H1 (cell line): ENCODE results near the gene PDE4B. TPM values are rescaled to one million over a fixed set of nuclear protein-coding genes. Genes with fewer than 3 reads are reported as not detected.

ENCODE experiments used
- CTCF ChIA-PET: fragments of 300-600 bp; sonication (Branson Sonifier 250); formaldehyde crosslinking; loops from one replicate; lab custom pipeline; 2021; ENCODE audit not compliant: partially characterized antibody; lab: Charles Lee
- POLR2A ChIA-PET: fragments of 300-600 bp; sonication (Branson Sonifier 250); formaldehyde crosslinking; loops from one replicate; lab custom pipeline; 2021; ENCODE audit warnings: inconsistent platforms; ENCODE audit not compliant: partially characterized antibody; lab: Charles Lee
- DNase-seq, 2 experiments: peaks; one replicate each; pipeline versions ENCODE4 v3.0.0 to v3.0.0-alpha.2; 2010 to 2022; ENCODE audit warnings: low spot score in 2 of 2, low read depth in 1 of 2, mixed read lengths in 1 of 2
- FAIRE-seq: peaks from 2 replicates; lab custom pipeline; 2011; peaks lifted over from hg19 to GRCh38; lab: Jason Lieb, UNC
- H2AFZ ChIP-seq: 2 replicates; pipeline ENCODE4 v1.8.1; 2012; ENCODE audit warnings: low read length, inconsistent platforms
- H2AK5ac ChIP-seq: 2 replicates; pipeline ENCODE4 v1.6.1; 2013; ENCODE audit warnings: low read depth, low read length
- H2BK120ac ChIP-seq: replicated peaks from 2 replicates; pipeline ENCODE3; 2013; ENCODE audit warnings: low read depth, low read length, inconsistent platforms
- H2BK12ac ChIP-seq: 2 replicates; pipeline ENCODE4 v1.6.1; 2013; ENCODE audit warnings: low read depth, low read length
- H2BK15ac ChIP-seq: 2 replicates; pipeline ENCODE4 v1.6.1; 2013; ENCODE audit warnings: low read length
- H2BK20ac ChIP-seq: 2 replicates; pipeline ENCODE4 v1.6.1; 2013; ENCODE audit warnings: low read length
- H2BK5ac ChIP-seq: 2 replicates; pipeline ENCODE4 v1.6.1; 2013; ENCODE audit warnings: low read depth, low read length
- H3K14ac ChIP-seq: 2 replicates; pipeline ENCODE4 v1.6.1; 2013; ENCODE audit warnings: inconsistent platforms; ENCODE audit not compliant: insufficient read length
- H3K18ac ChIP-seq: 2 replicates; pipeline ENCODE4 v1.6.1; 2013; ENCODE audit warnings: low read length; ENCODE audit errors: extremely low read depth
- H3K23ac ChIP-seq: 2 replicates; pipeline ENCODE4 v1.6.1; 2013; ENCODE audit warnings: inconsistent platforms; ENCODE audit not compliant: insufficient read length
- H3K23me2 ChIP-seq: 2 replicates; pipeline ENCODE4 v1.6.1; 2013; ENCODE audit warnings: low read depth, low read length
- H3K27ac ChIP-seq: 2 replicates; pipeline ENCODE4 v1.6.1; 2011; ENCODE audit warnings: low read depth, low read length, inconsistent platforms
- H3K27me3 ChIP-seq, 4 experiments: replicated peaks in 1 of 4; 1 replicate in 1 of 4; 2 replicates in 3 of 4; pipeline versions ENCODE4 v1.6.1 to v1.8.1; 2011 to 2013; ENCODE audit warnings: low read length in 3 of 4, mild to moderate bottlenecking in 3 of 4, inconsistent platforms in 2 of 4, mixed read lengths in 2 of 4, moderate library complexity in 1 of 4; ENCODE audit not compliant: control insufficient read depth in 3 of 4, insufficient read depth in 3 of 4; ENCODE audit errors: extremely low read depth in 1 of 4
- H3K36me3 ChIP-seq, 4 experiments: 2 replicates each; pipeline versions ENCODE4 v1.6.1 to v1.8.1; 2011 to 2013; ENCODE audit warnings: mild to moderate bottlenecking in 4 of 4, low read length in 3 of 4, moderate library complexity in 2 of 4, control low read depth in 1 of 4, inconsistent platforms in 1 of 4; ENCODE audit not compliant: insufficient read depth in 4 of 4, control insufficient read depth in 2 of 4
- H3K4ac ChIP-seq: replicated peaks from 2 replicates; pipeline ENCODE3; 2013; ENCODE audit warnings: low read length, low read depth, mixed read lengths, inconsistent platforms; ENCODE audit not compliant: insufficient read length
- H3K4me1 ChIP-seq, 4 experiments: replicated peaks in 1 of 4; 1 replicate in 1 of 4; 2 replicates in 3 of 4; pipeline versions ENCODE4 v1.6.1 to v1.8.1; 2011 to 2013; ENCODE audit warnings: low read length in 3 of 4, inconsistent platforms in 2 of 4, mixed read lengths in 1 of 4; ENCODE audit not compliant: insufficient read depth in 4 of 4, control insufficient read depth in 3 of 4
- H3K4me2 ChIP-seq, 2 experiments: 2 replicates each; pipeline versions ENCODE4 v1.6.1 to v1.8.1; 2011 to 2013; ENCODE audit warnings: low read depth in 2 of 2, low read length in 2 of 2, control low read depth in 1 of 2, inconsistent platforms in 1 of 2, mild to moderate bottlenecking in 1 of 2; ENCODE audit not compliant: insufficient read depth in 1 of 2
- H3K4me3 ChIP-seq, 4 experiments: fragments of 200-600, 300-600 bp in 1 of 4; sonication (generic), shearing (Covaris generic), sonication (Bioruptor Twin) in 1 of 4; 2 replicates each; pipeline versions ENCODE4 v1.5.1 to v1.8.1; 2011 to 2016; ENCODE audit warnings: low read length in 4 of 4, low read depth in 3 of 4, control low read depth in 2 of 4, inconsistent platforms in 2 of 4, mild to moderate bottlenecking in 2 of 4, mixed read lengths in 1 of 4, moderate library complexity in 1 of 4; ENCODE audit not compliant: insufficient read depth in 2 of 4; ENCODE audit errors: extremely low read depth in 1 of 4
- H3K56ac ChIP-seq: replicated peaks from 2 replicates; pipeline ENCODE3; 2013; ENCODE audit warnings: low read depth, mild to moderate bottlenecking, mixed read lengths, low read length, inconsistent platforms; ENCODE audit not compliant: insufficient read length
- H3K79me1 ChIP-seq: 2 replicates; pipeline ENCODE4 v1.6.1; 2013; ENCODE audit warnings: low read depth, low read length, control low read depth
- H3K79me2 ChIP-seq, 2 experiments: 2 replicates each; pipeline versions ENCODE4 v1.6.1 to v1.8.1; 2012 to 2013; ENCODE audit warnings: low read length in 2 of 2, mild to moderate bottlenecking in 2 of 2, inconsistent platforms in 1 of 2; ENCODE audit not compliant: insufficient read depth in 2 of 2, control insufficient read depth in 1 of 2
- H3K9ac ChIP-seq, 4 experiments: replicated peaks in 1 of 4; 1 replicate in 1 of 4; 2 replicates in 3 of 4; pipeline versions ENCODE4 v1.6.1 to v1.8.1; 2011 to 2013; ENCODE audit warnings: low read depth in 3 of 4, low read length in 3 of 4, control low read depth in 2 of 4, mild to moderate bottlenecking in 2 of 4, moderate library complexity in 2 of 4, inconsistent platforms in 1 of 4; ENCODE audit errors: extremely low read depth in 1 of 4
- H3K9me3 ChIP-seq, 2 experiments: 2 replicates each; pipeline versions ENCODE4 v1.6.1 to v1.8.1; 2012 to 2013; ENCODE audit warnings: mild to moderate bottlenecking in 2 of 2, moderate library complexity in 2 of 2, control low read depth in 1 of 2, inconsistent platforms in 1 of 2, low read depth in 1 of 2, low read length in 1 of 2, mixed read lengths in 1 of 2; ENCODE audit not compliant: insufficient read depth in 2 of 2
- H4K20me1 ChIP-seq, 2 experiments: replicated peaks in 1 of 2; 2 replicates each; pipeline versions ENCODE3 to v1.8.1; 2011 to 2013; ENCODE audit warnings: inconsistent platforms in 2 of 2, low read length in 2 of 2, mild to moderate bottlenecking in 1 of 2; ENCODE audit not compliant: insufficient read depth in 2 of 2, control insufficient read depth in 1 of 2
- H4K5ac ChIP-seq: 2 replicates; pipeline ENCODE4 v1.6.1; 2013; ENCODE audit warnings: low read length, low read depth, mixed read lengths, inconsistent platforms; ENCODE audit not compliant: insufficient read length
- H4K8ac ChIP-seq: 2 replicates; pipeline ENCODE4 v1.8.0; 2013; ENCODE audit warnings: mild to moderate bottlenecking, moderate library complexity, low read length, inconsistent platforms; ENCODE audit not compliant: insufficient read depth; ENCODE audit errors: extremely low read depth
- H4K91ac ChIP-seq: replicated peaks from 2 replicates; pipeline ENCODE3; 2013; ENCODE audit warnings: low read length, mixed read lengths, inconsistent platforms; ENCODE audit not compliant: insufficient read length
- BACH1 ChIP-seq: IDR thresholded peaks from 2 replicates; pipeline ENCODE4 v1.6.1; 2012; ENCODE audit warnings: low read length, improper control_type of control experiment
- MAFK ChIP-seq: IDR thresholded peaks from 2 replicates; pipeline ENCODE4 v1.6.1; 2012; ENCODE audit warnings: low read depth, mild to moderate bottlenecking, improper control_type of control experiment, low read length
- POU5F1 ChIP-seq: IDR thresholded peaks from 2 replicates; pipeline ENCODE4 v1.6.1; 2011; ENCODE audit warnings: low read depth, mild to moderate bottlenecking, low read length, moderate library complexity
- WGBS, 2 experiments: shearing (Covaris generic) in 1 of 2; methylation state at CpG; one replicate each; pipeline versions ENCODE4 v1.1.6 to v1.1.7; 2013 to 2015; ENCODE audit warnings: low lambda C conversion rate in 2 of 2, mixed read lengths in 2 of 2, inconsistent platforms in 1 of 2, low coverage in 1 of 2, missing lambda C conversion rate in 1 of 2; ENCODE audit not compliant: insufficient replicate concordance in 2 of 2, insufficient coverage in 1 of 2, insufficient read length in 1 of 2; ENCODE audit errors: extremely low coverage in 1 of 2, missing lambda C conversion rate in 1 of 2; 5-methylcytosine and 5-hydroxymethylcytosine counted together
- polyA plus RNA-seq, 7 experiments: library from polyadenylated mRNA; depleted of rRNA in 3 of 7; stranded (reverse) in 5 of 7; unstranded in 2 of 7; fragments of >200 nt in 5 of 7; fragments of 200-250 nt in 2 of 7; gene quantifications; 1 replicate in 5 of 7; 2 replicates in 1 of 7; 4 replicates in 1 of 7; pipeline versions ENCODE4 v1.2.1 to v1.2.3, GENCODE V29; 2011 to 2013; ENCODE audit warnings: missing spikeins in 2 of 7, mixed read lengths in 2 of 7
- total RNA-seq: library from RNA; stranded (reverse); fragmentation: NEBNext Ultra II Directional; extraction: Animal tissue kit (Norgen Biotek cat#: 25700); gene quantifications from 2 replicates; pipeline ENCODE4 v1.2.1, GENCODE V29; 2021

PDE4B gene
- total and polyA plus RNA-seq, 2 of the 8 experiments (the other 6 are each of a cell fraction or from before 2014, with no cell fraction given): 5.0 to 15.1 TPM

DNA sequence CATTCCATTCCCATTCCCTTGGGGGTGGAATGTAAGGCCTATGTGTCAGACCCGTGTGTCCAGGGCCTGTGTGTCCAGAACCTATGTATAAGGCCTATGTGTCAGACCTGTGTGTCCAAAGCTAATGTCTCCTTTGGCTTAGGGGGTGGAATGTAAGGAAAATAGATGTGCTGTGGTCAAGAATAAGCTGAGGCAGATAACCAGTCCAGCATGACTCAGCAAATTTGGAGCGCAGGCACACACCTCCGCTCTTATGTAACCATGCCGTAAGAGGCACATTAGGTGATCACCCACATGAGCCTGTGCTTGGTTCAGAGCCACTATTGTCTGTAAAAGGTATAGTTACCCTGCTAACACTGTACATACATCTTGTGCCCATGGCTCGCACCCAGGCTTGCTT lies 590.5 kb downstream of the PDE4B start:
- Histone ChIP-seq H3K9ac (no peak overlapping the region), H2BK5ac (0 out of 2 replicates have a peak overlapping the region, but pooled peaks have one; percentile 54), H3K27me3 (no peaks in the 10 kb centered on the region), H3K14ac (no peak overlapping the region), H4K5ac (no peak overlapping the region), H3K36me3 (peaks cover 0 to 7% (median 3%) of the 10 kb centered on the region in 4 experiments; a peak in 3 of 8 replicates), H3K23ac (no peak overlapping the region), H4K8ac (no peak overlapping the region), H2BK120ac (no peak overlapping the region), H2BK12ac (no peak overlapping the region; the same call in 1 of the 2 replicates), H2BK20ac (peak overlapping the region; percentile 11; the same call in 1 of the 2 replicates), H3K23me2 (no peaks in the 10 kb centered on the region), H2AFZ (no peak overlapping the region), H3K4me1 (peaks cover 0 to 5% (median 1%) of the 10 kb centered on the region in 4 experiments; a peak in 3 of 7 replicates), H3K27ac (no peak overlapping the region), H3K4me2 (no peak overlapping the region), H3K4me3 (no peak overlapping the region), H3K79me2 (no peaks in the 10 kb centered on the region), H3K9me3 (peaks cover 22 to 28% of the 10 kb centered on the region in 2 experiments), H3K4ac (no peak overlapping the region), H3K79me1 (no peaks in the 10 kb centered on the region), H2AK5ac (peak overlapping the region; percentile 75; the same call in 1 of the 2 replicates), H3K18ac (no peak overlapping the region), H4K20me1 (no peaks in the 10 kb centered on the region), H4K91ac (no peak overlapping the region), H3K56ac (no peak overlapping the region), H2BK15ac (no peak overlapping the region)
- CTCF ChIA-PET: interaction anchor here (1.0 to 2.1 kb wide), 4 partner anchors 12 to 63 kb away, joined by 3 to 8 read pairs (median 3); no protein-coding TSS in a partner anchor
- 99% methylated on average over 5 of the region's 5 CpGs; no CpG with 5 or more reads in 1 of the 2 experiments for WGBS, 2 experiments
- POLR2A ChIA-PET: no interaction called here
- no peak for FAIRE-seq
- peak; percentile 95 for TF ChIP-seq BACH1
- TF ChIP-seq MAFK: peak; percentile 69
- TF ChIP-seq POU5F1: no peak
- no peak for DNase-seq
